ENCODE results near the gene MAP3K7CL. TPM values are rescaled to one million over a fixed set of nuclear protein-coding genes. Genes with fewer than 3 reads are reported as not detected.

MAP3K7CL gene
- total RNA-seq, 1 donor from 2014 or later: 37.6 TPM

DNA sequence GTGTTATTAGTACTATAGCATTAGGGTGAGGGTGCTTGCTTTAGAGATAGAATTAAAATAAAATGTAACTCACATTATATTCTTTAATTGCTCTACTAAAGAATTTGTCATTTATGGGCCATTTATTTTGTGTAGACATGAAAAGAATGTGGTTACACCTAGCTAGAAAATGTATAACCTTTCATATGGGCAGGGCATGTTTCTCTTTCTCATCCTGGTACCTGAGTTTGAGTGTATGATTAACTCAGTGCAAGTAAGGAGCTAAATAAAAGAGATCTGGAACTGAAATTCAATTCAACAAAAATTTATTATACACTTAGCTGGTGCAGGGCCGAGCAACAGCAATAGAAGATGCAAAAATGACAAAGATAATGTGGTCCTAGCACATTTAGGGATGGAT lies 47.4 kb downstream of the MAP3K7CL start:
- Histone ChIP-seq H3K9ac (ENCODE audit: low read depth in 1 of 3, low read length in 3 of 3) (no peak overlapping the region), H3K27me3 (ENCODE audit: control insufficient read depth in 3 of 3, insufficient read depth in 3 of 3, low read length in 3 of 3) (no peaks in the 10 kb centered on the region), H3K27ac (ENCODE audit: low read depth, low read length) (no peak overlapping the region), H3K4me1 (ENCODE audit: control insufficient read depth in 3 of 3, insufficient read depth in 3 of 3, low read length in 3 of 3) (peaks cover 0 to 4% (median under 1%) of the 10 kb centered on the region in 3 donors), H3K9me3 (ENCODE audit: control insufficient read depth in 3 of 3, low read length in 3 of 3) (no peaks in the 10 kb centered on the region), H3K36me3 (ENCODE audit: control insufficient read depth in 3 of 3, insufficient read depth in 3 of 3, low read length in 3 of 3) (no peaks in the 10 kb centered on the region), H3K4me3 (ENCODE audit: low read length in 3 of 3) (no peak overlapping the region)

DNA sequence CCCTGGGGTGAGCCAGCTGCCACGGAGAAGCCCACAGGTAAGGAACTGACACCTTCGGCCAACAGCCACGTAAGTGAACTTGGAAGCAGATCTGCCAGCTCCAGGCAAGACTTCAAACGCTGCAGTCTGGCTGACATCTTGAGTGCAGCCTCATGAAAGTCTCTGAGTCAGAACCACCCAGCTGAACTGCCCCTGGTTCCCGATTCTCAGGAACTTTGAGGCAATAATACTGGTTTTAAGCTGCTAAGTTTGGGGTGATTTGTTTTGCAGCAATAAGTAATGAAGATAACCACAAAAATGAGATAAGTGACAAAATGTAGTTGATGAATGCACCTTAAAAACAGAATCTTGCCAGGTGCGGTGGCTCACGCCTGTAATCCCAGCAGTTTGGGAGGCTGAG lies 48.5 kb downstream of the MAP3K7CL start:
- Histone ChIP-seq H3K9me3 (ENCODE audit: control insufficient read depth in 3 of 3, low read length in 3 of 3) (no peaks in the 10 kb centered on the region), H3K36me3 (ENCODE audit: control insufficient read depth in 3 of 3, insufficient read depth in 3 of 3, low read length in 3 of 3) (no peaks in the 10 kb centered on the region), H3K27ac (ENCODE audit: low read depth, low read length) (no peak overlapping the region), H3K4me3 (ENCODE audit: low read length in 3 of 3) (no peak overlapping the region), H3K9ac (ENCODE audit: low read depth in 1 of 3, low read length in 3 of 3) (no peak overlapping the region), H3K4me1 (ENCODE audit: control insufficient read depth in 3 of 3, insufficient read depth in 3 of 3, low read length in 3 of 3) (peaks cover 4 to 7% (median 6%) of the 10 kb centered on the region in 3 donors), H3K27me3 (ENCODE audit: control insufficient read depth in 3 of 3, insufficient read depth in 3 of 3, low read length in 3 of 3) (no peaks in the 10 kb centered on the region)

DNA sequence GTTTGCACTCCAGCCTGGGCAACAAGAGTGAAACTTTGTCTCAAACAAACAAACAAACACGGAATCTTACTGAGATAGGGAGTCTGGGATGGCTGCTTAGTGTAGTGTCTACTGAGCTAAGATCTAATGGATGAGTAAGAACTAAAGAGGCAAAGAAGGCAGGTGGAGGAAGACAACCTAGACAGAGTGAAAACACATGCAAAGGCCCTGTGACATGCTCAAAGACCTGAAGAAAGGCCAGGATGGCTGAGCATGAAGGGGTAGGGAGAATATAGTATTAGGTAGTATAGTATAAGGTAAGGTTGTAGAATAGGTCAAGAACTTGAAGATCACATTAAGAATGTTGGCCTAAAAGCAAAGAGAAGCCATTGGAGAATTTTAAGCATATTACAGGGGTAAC lies 49.1 kb downstream of the MAP3K7CL start:
- no peak overlapping the region for H3K9ac ChIP-seq (ENCODE audit: low read depth in 1 of 3, low read length in 3 of 3)
- no peak overlapping the region for H3K27ac ChIP-seq (ENCODE audit: low read depth, low read length)
- no peak overlapping the region for H3K4me3 ChIP-seq (ENCODE audit: low read length in 3 of 3)
- H3K27me3 ChIP-seq (ENCODE audit: control insufficient read depth in 3 of 3, insufficient read depth in 3 of 3, low read length in 3 of 3): no peaks in the 10 kb centered on the region
- H3K9me3 ChIP-seq (ENCODE audit: control insufficient read depth in 3 of 3, low read length in 3 of 3): no peaks in the 10 kb centered on the region
- no peaks in the 10 kb centered on the region for H3K36me3 ChIP-seq (ENCODE audit: control insufficient read depth in 3 of 3, insufficient read depth in 3 of 3, low read length in 3 of 3)
- H3K4me1 ChIP-seq (ENCODE audit: control insufficient read depth in 3 of 3, insufficient read depth in 3 of 3, low read length in 3 of 3): peaks cover 3 to 7% (median 6%) of the 10 kb centered on the region in 3 donors

DNA sequence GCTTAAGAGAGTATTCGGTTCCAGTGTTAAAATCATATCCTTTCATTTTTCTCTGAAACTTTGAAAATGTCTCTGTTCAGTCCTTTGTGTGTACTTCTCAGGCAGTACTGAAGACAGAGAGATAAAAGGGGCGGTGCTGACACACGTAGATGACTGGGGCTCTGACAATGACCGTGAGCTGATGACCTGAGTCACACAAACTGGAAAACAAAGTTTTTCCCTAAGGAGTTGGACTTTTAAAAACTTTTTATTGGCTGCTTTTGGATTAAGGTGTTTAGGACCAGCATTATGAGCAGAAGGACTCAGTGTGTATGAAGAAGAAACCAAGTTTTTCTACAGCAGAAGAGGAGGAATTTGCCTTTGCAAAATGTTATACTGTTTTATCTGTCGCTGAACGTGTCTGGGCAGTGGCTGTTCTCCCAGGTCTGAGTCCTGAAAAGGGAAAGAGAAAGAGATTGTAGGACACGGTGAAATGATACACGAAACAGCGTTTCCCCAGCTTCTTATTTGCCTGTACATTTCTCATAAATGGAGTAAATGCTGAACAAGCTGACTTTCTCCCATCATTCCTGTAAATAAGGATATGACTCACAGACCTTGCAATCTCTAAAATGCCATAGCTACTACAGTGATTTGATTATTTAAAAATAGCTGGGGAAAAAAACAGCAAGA lies 51.5 kb downstream of the MAP3K7CL start:
- no peaks in the 10 kb centered on the region for H3K27me3 ChIP-seq (ENCODE audit: control insufficient read depth in 3 of 3, insufficient read depth in 3 of 3, low read length in 3 of 3)
- H3K9me3 ChIP-seq (ENCODE audit: control insufficient read depth in 3 of 3, low read length in 3 of 3): no peaks in the 10 kb centered on the region
- H3K27ac ChIP-seq (ENCODE audit: low read depth, low read length): peak overlapping the region; percentile 84
- peaks cover 2 to 7% (median 6%) of the 10 kb centered on the region in 3 donors for H3K4me1 ChIP-seq (ENCODE audit: control insufficient read depth in 3 of 3, insufficient read depth in 3 of 3, low read length in 3 of 3)
- no peaks in the 10 kb centered on the region for H3K36me3 ChIP-seq (ENCODE audit: control insufficient read depth in 3 of 3, insufficient read depth in 3 of 3, low read length in 3 of 3)
- peak overlapping the region in 1 of 3 donors; percentile 11 for H3K9ac ChIP-seq (ENCODE audit: low read depth in 1 of 3, low read length in 3 of 3)
- H3K4me3 ChIP-seq (ENCODE audit: low read length in 3 of 3): peak overlapping the region in 2 of 3 donors; percentile 52 to 55

DNA sequence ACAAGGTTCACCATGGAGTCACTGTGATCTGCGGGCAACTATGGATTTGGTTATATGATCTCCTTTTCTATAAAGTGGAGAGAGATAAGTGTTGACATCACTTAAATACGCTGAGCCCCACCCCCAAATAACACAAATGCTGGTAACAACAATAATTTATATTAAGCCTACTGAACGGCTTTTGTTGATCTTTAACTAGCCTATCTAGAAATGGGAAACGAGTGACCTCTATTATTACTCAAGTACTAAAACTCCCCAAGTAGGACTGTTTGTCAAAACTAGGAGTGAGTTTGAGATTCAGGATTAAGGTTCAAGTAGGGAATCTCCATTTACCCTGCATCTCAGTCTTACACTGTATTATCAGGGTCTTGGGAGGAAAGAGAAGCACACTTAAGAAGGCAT lies 52.2 kb downstream of the MAP3K7CL start:
- Histone ChIP-seq H3K36me3 (ENCODE audit: control insufficient read depth in 3 of 3, insufficient read depth in 3 of 3, low read length in 3 of 3) (no peaks in the 10 kb centered on the region), H3K9me3 (ENCODE audit: control insufficient read depth in 3 of 3, low read length in 3 of 3) (no peaks in the 10 kb centered on the region), H3K4me1 (ENCODE audit: control insufficient read depth in 3 of 3, insufficient read depth in 3 of 3, low read length in 3 of 3) (peaks cover 2 to 7% (median 6%) of the 10 kb centered on the region in 3 donors), H3K27me3 (ENCODE audit: control insufficient read depth in 3 of 3, insufficient read depth in 3 of 3, low read length in 3 of 3) (no peaks in the 10 kb centered on the region), H3K27ac (ENCODE audit: low read depth, low read length) (peak overlapping the region; percentile 84), H3K9ac (ENCODE audit: low read depth in 1 of 3, low read length in 3 of 3) (no peak overlapping the region), H3K4me3 (ENCODE audit: low read length in 3 of 3) (peak overlapping the region in 1 of 3 donors; percentile 55)

DNA sequence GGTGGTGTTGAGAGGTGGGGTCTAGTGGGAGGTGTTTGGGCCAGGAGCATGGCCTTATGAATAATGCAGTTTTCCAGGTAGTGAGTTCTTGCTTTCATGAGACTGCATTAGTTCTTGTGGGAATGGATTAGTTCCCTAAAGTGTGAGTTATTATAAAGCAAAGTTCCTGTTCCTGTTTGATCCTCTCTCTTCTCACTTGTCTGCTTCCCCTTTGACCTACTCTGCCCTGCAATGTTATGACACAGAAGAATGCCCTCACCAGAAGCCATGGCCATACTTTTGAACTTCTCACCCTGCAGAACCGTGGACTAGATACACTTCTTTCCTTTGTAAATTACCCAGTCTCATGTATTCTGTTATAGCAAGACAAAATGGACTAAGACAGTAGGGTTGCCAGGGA lies 53.6 kb downstream of the MAP3K7CL start:
- Histone ChIP-seq H3K9ac (ENCODE audit: low read depth in 1 of 3, low read length in 3 of 3) (no peak overlapping the region), H3K27me3 (ENCODE audit: control insufficient read depth in 3 of 3, insufficient read depth in 3 of 3, low read length in 3 of 3) (no peaks in the 10 kb centered on the region), H3K9me3 (ENCODE audit: control insufficient read depth in 3 of 3, low read length in 3 of 3) (no peaks in the 10 kb centered on the region), H3K27ac (ENCODE audit: low read depth, low read length) (no peak overlapping the region), H3K4me1 (ENCODE audit: control insufficient read depth in 3 of 3, insufficient read depth in 3 of 3, low read length in 3 of 3) (peaks cover 2 to 12% (median 6%) of the 10 kb centered on the region in 3 donors), H3K36me3 (ENCODE audit: control insufficient read depth in 3 of 3, insufficient read depth in 3 of 3, low read length in 3 of 3) (no peaks in the 10 kb centered on the region), H3K4me3 (ENCODE audit: low read length in 3 of 3) (no peak overlapping the region)

DNA sequence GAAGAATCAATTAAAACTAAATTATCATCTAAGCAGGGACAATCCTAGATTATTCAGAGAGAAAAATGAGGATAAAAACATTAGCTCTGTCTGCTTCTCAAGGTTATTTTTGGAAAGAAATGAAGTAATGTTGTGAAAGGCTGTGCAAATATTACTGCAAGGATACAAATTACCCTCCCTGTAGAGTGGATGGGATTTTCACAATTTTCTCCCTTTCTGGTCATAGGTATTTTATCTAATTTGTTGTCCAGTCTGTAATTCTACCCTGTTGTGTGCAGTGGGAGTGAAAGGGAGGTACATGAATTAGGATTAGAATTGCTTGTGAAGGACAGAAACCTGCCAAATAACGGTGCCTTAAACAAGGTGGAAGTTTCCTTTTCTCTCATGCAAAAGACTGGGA lies 54.7 kb downstream of the MAP3K7CL start:
- no peaks in the 10 kb centered on the region for H3K9me3 ChIP-seq (ENCODE audit: control insufficient read depth in 3 of 3, low read length in 3 of 3)
- no peaks in the 10 kb centered on the region for H3K36me3 ChIP-seq (ENCODE audit: control insufficient read depth in 3 of 3, insufficient read depth in 3 of 3, low read length in 3 of 3)
- H3K9ac ChIP-seq (ENCODE audit: low read depth in 1 of 3, low read length in 3 of 3): no peak overlapping the region
- no peaks in the 10 kb centered on the region for H3K27me3 ChIP-seq (ENCODE audit: control insufficient read depth in 3 of 3, insufficient read depth in 3 of 3, low read length in 3 of 3)
- no peak overlapping the region for H3K4me3 ChIP-seq (ENCODE audit: low read length in 3 of 3)
- H3K4me1 ChIP-seq (ENCODE audit: control insufficient read depth in 3 of 3, insufficient read depth in 3 of 3, low read length in 3 of 3): peaks cover 2 to 12% (median 6%) of the 10 kb centered on the region in 3 donors
- H3K27ac ChIP-seq (ENCODE audit: low read depth, low read length): no peak overlapping the region

DNA sequence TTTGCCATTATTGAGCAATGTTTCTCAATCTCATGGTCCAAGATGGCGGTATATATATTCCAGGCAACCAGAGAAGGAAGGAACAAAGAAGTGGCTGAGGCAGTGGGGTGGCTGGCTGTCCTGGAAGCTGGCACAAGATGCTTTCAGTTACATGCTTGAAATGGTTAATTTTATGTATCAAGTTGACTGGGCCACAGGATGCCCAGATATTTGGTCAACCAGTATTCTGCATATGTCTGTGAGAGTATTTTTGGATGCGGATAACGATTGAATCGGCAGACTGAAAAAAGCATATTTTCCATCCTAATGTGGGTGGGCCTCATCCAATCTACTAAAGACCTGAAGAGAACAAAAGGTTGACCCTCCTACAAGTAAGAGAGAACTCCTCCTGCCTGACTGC lies 55.2 kb downstream of the MAP3K7CL start:
- peaks cover 2 to 12% (median 6%) of the 10 kb centered on the region in 3 donors for H3K4me1 ChIP-seq (ENCODE audit: control insufficient read depth in 3 of 3, insufficient read depth in 3 of 3, low read length in 3 of 3)
- H3K4me3 ChIP-seq (ENCODE audit: low read length in 3 of 3): no peak overlapping the region
- no peak overlapping the region for H3K9ac ChIP-seq (ENCODE audit: low read depth in 1 of 3, low read length in 3 of 3)
- no peaks in the 10 kb centered on the region for H3K9me3 ChIP-seq (ENCODE audit: control insufficient read depth in 3 of 3, low read length in 3 of 3)
- no peaks in the 10 kb centered on the region for H3K36me3 ChIP-seq (ENCODE audit: control insufficient read depth in 3 of 3, insufficient read depth in 3 of 3, low read length in 3 of 3)
- no peak overlapping the region for H3K27ac ChIP-seq (ENCODE audit: low read depth, low read length)
- no peaks in the 10 kb centered on the region for H3K27me3 ChIP-seq (ENCODE audit: control insufficient read depth in 3 of 3, insufficient read depth in 3 of 3, low read length in 3 of 3)

DNA sequence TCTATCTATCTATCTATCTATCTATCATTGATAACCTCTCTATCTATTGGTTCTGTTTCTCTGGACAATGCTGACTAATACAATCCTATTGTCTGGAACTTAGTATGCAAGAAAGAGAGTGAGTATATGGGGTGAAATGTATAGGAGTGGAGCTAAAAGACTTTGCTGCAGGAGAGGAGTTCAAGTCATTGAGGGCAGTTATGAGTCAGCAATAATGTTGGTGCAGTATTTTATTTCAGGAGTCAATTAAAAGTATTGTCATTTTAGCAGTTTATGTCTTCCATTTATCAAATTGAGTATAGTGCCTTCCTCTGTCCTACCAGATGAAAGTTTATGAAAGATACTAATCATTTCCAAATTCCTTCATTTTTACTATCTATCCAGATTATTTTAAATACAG lies 55.8 kb downstream of the MAP3K7CL start:
- no peak overlapping the region for H3K9ac ChIP-seq (ENCODE audit: low read depth in 1 of 3, low read length in 3 of 3)
- no peaks in the 10 kb centered on the region for H3K9me3 ChIP-seq (ENCODE audit: control insufficient read depth in 3 of 3, low read length in 3 of 3)
- no peak overlapping the region for H3K27ac ChIP-seq (ENCODE audit: low read depth, low read length)
- no peaks in the 10 kb centered on the region for H3K36me3 ChIP-seq (ENCODE audit: control insufficient read depth in 3 of 3, insufficient read depth in 3 of 3, low read length in 3 of 3)
- no peaks in the 10 kb centered on the region for H3K27me3 ChIP-seq (ENCODE audit: control insufficient read depth in 3 of 3, insufficient read depth in 3 of 3, low read length in 3 of 3)
- H3K4me3 ChIP-seq (ENCODE audit: low read length in 3 of 3): no peak overlapping the region
- H3K4me1 ChIP-seq (ENCODE audit: control insufficient read depth in 3 of 3, insufficient read depth in 3 of 3, low read length in 3 of 3): peaks cover 2 to 12% (median 6%) of the 10 kb centered on the region in 3 donors

DNA sequence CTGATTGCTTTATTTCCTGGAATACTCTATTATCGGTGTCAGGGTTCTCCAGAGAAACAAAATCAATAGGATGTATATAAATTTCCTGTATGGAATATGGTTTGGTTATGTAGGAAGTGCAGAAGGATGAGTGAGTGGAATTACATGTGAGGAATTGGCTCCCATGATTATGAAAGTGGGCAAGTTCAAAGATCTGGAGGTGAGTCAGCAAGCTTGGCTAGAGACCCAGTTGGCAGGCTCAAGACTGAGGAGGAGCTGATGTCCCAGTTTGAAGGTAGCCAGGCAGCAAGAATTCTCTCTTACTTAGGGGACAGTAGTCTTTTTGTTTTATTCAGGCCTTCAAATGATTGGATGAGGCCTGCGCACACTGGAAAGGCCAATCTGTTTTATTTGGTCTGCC lies 57.5 kb downstream of the MAP3K7CL start:
- no peak overlapping the region for H3K27ac ChIP-seq (ENCODE audit: low read depth, low read length)
- peaks cover 0 to 11% (median 5%) of the 10 kb centered on the region in 3 donors for H3K4me1 ChIP-seq (ENCODE audit: control insufficient read depth in 3 of 3, insufficient read depth in 3 of 3, low read length in 3 of 3)
- H3K4me3 ChIP-seq (ENCODE audit: low read length in 3 of 3): no peak overlapping the region
- H3K27me3 ChIP-seq (ENCODE audit: control insufficient read depth in 3 of 3, insufficient read depth in 3 of 3, low read length in 3 of 3): no peaks in the 10 kb centered on the region
- no peak overlapping the region for H3K9ac ChIP-seq (ENCODE audit: low read depth in 1 of 3, low read length in 3 of 3)
- H3K9me3 ChIP-seq (ENCODE audit: control insufficient read depth in 3 of 3, low read length in 3 of 3): no peaks in the 10 kb centered on the region
- no peaks in the 10 kb centered on the region for H3K36me3 ChIP-seq (ENCODE audit: control insufficient read depth in 3 of 3, insufficient read depth in 3 of 3, low read length in 3 of 3)
